Ascending aorta (tissue), 2 donors: ENCODE measurements around the gene NCOA7. TPM values are rescaled to one million over a fixed set of nuclear protein-coding genes. Genes with fewer than 3 reads are reported as not detected.

ENCODE experiments used
- DNase-seq, 2 donors: peaks; one replicate each; pipeline ENCODE4 v3.0.0-alpha.2; 2019; ENCODE audit warnings: low spot score in 2 of 2
- H3K27ac ChIP-seq, 2 donors: fragments of 200-600 bp; sonication (generic); one replicate each; pipeline ENCODE4 v1.5.1; 2016 to 2017; ENCODE audit warnings: mild to moderate bottlenecking in 1 of 2
- H3K27me3 ChIP-seq: fragments of 200-600 bp; sonication (generic); one replicate; pipeline ENCODE4 v1.5.1; 2017
- H3K36me3 ChIP-seq, 2 donors: fragments of 200-600 bp; sonication (generic); one replicate each; pipeline ENCODE4 v1.5.1; 2016
- H3K4me1 ChIP-seq, 2 donors: fragments of 200-600 bp; sonication (generic); one replicate each; pipeline ENCODE4 v1.5.1; 2016 to 2017; ENCODE audit warnings: mild to moderate bottlenecking in 1 of 2
- H3K4me3 ChIP-seq, 2 donors: fragments of 200-600 bp; sonication (generic); one replicate each; pipeline ENCODE4 v1.5.1; 2016 to 2017; ENCODE audit warnings: mild to moderate bottlenecking in 1 of 2
- H3K9me3 ChIP-seq, 2 donors: fragments of 200-600 bp; sonication (generic); one replicate each; pipeline ENCODE4 v1.5.1; 2016
- intact Hi-C: fragments of 100-400 bp; cut with DNase I; formaldehyde crosslinking; loops from one replicate; pipeline ENCODE4 v1.15.1; 2023
- total RNA-seq: library from RNA; depleted of rRNA; stranded (reverse); fragments of >200 nt; gene quantifications from one replicate; pipeline ENCODE4 v1.1.0, GENCODE V29; 2016
- TF ChIP-seq, protein P1 (sequence below), 3 experiments: fragments of 200-600 bp in 2 of 3; fragments of 450-650 bp in 1 of 3; sonication (generic) in 2 of 3; IDR thresholded peaks; one replicate each; pipeline ENCODE4 v1.5.1; 2016 to 2019; ENCODE audit warnings: antibody characterized with exemption in 3 of 3, mild to moderate bottlenecking in 1 of 3, moderate library complexity in 1 of 3

The NCOA7 gene
- total RNA-seq, 1 donor from 2014 or later: 37.4 TPM

DNA sequence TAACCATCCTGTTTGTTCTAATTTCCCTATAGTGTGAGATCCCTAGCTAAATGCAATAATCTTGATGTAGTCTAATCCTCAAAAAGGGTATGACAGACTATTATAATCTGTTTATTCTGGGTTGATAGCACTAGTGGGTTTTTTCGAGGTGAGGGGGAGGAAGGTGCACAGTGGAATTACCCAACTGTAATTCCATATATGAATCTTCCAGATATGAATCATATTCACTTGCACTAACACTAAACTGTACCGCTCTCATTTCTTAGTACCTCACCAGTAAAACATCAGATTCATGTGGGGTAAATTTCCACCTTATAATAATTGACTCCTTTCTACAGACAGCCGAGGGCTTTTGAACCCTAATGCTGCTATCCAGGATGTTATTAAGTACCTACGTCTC lies 16.5 kb downstream of the NCOA7 start:
- H3K27ac ChIP-seq: no peak overlapping the region
- H3K4me3 ChIP-seq: no peak overlapping the region
- intact Hi-C loops: no loop called here
- TF ChIP-seq, protein P1, sequence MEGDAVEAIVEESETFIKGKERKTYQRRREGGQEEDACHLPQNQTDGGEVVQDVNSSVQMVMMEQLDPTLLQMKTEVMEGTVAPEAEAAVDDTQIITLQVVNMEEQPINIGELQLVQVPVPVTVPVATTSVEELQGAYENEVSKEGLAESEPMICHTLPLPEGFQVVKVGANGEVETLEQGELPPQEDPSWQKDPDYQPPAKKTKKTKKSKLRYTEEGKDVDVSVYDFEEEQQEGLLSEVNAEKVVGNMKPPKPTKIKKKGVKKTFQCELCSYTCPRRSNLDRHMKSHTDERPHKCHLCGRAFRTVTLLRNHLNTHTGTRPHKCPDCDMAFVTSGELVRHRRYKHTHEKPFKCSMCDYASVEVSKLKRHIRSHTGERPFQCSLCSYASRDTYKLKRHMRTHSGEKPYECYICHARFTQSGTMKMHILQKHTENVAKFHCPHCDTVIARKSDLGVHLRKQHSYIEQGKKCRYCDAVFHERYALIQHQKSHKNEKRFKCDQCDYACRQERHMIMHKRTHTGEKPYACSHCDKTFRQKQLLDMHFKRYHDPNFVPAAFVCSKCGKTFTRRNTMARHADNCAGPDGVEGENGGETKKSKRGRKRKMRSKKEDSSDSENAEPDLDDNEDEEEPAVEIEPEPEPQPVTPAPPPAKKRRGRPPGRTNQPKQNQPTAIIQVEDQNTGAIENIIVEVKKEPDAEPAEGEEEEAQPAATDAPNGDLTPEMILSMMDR (IDR thresholded peaks at IDR 0.05): no peak
- H3K9me3 ChIP-seq: no peaks in the 10 kb centered on the region
- H3K4me1 ChIP-seq: peaks cover 0 to 14% of the 10 kb centered on the region in 2 donors
- DNase-seq: no peak
- H3K36me3 ChIP-seq: no peaks in the 10 kb centered on the region
- H3K27me3 ChIP-seq: no peaks in the 10 kb centered on the region

DNA sequence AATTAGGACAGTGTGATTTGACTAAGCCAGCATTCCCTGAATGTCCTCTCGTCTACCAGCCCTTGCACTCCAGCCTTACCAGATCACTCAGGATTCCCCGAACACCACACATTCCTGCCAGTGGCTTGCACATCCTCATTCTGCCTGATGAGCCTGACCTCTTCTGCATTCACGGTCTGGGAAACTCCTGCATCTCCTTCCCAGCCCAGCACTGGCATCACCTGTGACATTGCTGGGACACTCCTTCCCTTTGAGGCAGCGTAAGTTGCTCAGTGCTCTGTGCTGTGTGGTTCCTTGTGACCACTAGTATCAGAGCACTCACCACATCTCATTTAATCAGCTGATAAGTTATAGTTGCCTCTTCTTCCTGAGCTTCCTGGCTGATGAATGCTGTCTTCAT lies 17.3 kb downstream of the NCOA7 start:
- TF ChIP-seq, protein P1 (IDR thresholded peaks at IDR 0.05): no peak
- no peaks in the 10 kb centered on the region for H3K36me3 ChIP-seq
- H3K9me3 ChIP-seq: no peaks in the 10 kb centered on the region
- no peak for DNase-seq
- H3K27ac ChIP-seq: no peak overlapping the region
- intact Hi-C loops: no loop called here
- H3K4me3 ChIP-seq: no peak overlapping the region
- H3K4me1 ChIP-seq: peaks cover 0 to 9% of the 10 kb centered on the region in 2 donors
- H3K27me3 ChIP-seq: no peaks in the 10 kb centered on the region

DNA sequence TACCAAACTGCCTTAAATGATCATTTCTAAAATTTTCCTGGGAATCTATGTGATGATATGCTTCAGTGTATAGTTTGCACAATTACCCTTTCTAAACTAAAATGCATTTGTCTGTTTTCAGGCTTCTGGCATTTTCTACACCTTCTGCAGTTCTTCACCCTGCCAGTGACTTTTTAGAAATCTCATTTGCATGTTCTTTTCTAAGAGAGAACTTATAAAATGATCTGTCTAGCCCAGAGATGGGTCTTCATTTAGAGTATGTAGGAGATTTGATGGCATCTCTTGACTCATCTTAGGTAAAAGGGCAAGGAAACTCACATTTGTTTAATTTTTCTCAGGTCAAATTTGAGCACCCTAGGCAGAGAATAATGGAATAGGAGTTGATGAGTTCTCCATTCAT lies 17.8 kb downstream of the NCOA7 start:
- intact Hi-C loops: no loop called here
- H3K27ac ChIP-seq: no peak overlapping the region
- no peak overlapping the region for H3K4me3 ChIP-seq
- no peaks in the 10 kb centered on the region for H3K36me3 ChIP-seq
- H3K4me1 ChIP-seq: peaks cover 0 to 7% of the 10 kb centered on the region in 2 donors
- no peaks in the 10 kb centered on the region for H3K27me3 ChIP-seq
- no peak for DNase-seq
- TF ChIP-seq, protein P1 (IDR thresholded peaks at IDR 0.05): no peak
- H3K9me3 ChIP-seq: no peaks in the 10 kb centered on the region

DNA sequence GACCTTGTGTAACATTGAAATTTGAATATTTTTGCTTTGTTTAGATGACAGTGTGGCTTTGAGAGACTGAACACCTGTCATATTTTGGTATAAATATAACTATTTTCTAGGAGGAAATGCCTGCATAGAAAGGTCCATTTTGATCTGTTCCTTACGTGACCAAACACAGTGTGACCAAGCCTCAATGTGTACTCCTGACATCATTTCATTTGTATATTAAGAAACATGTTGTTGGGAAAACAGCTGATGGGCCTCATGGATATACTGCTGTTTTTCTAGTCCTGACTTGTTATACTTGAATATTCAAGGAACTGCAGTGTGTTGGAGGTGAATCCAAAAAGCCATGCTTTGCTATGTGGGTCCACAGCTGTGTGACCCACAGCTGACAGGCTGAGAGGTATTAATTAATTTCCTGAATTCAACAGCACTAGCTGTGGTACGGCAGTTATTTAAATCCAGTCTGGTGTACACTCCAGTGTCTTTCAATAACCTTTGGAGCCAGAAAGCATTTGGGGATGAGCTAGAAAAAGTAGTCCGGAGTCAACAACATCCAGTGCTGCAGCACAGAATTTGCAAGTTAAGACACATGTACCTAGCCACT lies 18.9 kb downstream of the NCOA7 start:
- no peak for DNase-seq
- H3K4me1 ChIP-seq: peaks cover 0 to 6% of the 10 kb centered on the region in 2 donors
- TF ChIP-seq, protein P1 (IDR thresholded peaks at IDR 0.05): no peak

DNA sequence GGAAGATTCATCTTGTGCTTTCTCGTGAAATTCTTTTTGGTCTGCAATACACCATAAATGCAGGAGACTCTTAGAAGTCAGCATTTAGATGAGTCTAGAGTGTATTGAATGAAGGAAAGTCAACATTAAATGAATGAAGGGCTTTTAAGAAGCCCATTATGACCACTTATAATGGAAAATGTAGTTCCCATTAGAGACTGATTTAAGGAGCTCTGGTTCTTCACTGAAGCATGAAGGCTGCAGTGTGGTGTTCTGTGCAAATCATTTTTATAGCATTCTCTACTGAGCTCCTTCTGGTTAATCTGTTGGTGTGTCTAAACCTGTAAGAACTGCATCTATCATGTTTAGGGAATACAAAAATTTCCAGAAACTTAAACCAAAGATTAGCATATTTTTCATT lies 19.7 kb downstream of the NCOA7 start:
- intact Hi-C loops: no loop called here
- no peak overlapping the region for H3K4me3 ChIP-seq
- DNase-seq: no peak
- H3K36me3 ChIP-seq: no peaks in the 10 kb centered on the region
- H3K4me1 ChIP-seq: peaks cover 0 to 10% of the 10 kb centered on the region in 2 donors
- no peaks in the 10 kb centered on the region for H3K27me3 ChIP-seq
- no peak overlapping the region for H3K27ac ChIP-seq
- TF ChIP-seq, protein P1 (IDR thresholded peaks at IDR 0.05): no peak
- H3K9me3 ChIP-seq: no peaks in the 10 kb centered on the region

More for the DNA sequence above, 18.9 kb downstream of the NCOA7 start:
- intact Hi-C loops: no loop called here
- Histone ChIP-seq H3K9me3 (no peaks in the 10 kb centered on the region), H3K4me3 (no peak overlapping the region), H3K27ac (no peak overlapping the region), H3K27me3 (no peaks in the 10 kb centered on the region), H3K36me3 (no peaks in the 10 kb centered on the region)

DNA sequence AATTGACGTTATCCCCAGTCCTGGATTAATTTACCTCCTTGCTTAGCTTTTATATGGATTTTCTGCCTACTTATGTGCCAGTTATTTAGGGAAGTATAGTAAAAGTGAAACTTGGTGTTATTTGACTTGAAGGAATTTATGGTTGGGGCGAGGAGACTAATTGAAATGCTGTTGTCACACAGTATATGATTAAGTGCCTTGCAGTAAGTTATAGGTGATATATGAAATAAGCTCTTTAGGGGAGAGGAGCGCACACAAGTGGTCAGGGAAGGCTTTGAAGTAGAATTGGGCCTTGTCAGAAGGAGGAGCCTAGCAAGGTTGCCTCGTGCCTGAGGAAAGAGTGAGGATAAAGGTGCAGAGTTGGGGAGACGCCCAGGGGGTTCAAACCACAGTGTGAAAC lies 20.5 kb downstream of the NCOA7 start:
- no peak overlapping the region for H3K4me3 ChIP-seq
- H3K9me3 ChIP-seq: no peaks in the 10 kb centered on the region
- TF ChIP-seq, protein P1 (IDR thresholded peaks at IDR 0.05): no peak
- H3K36me3 ChIP-seq: no peaks in the 10 kb centered on the region
- H3K4me1 ChIP-seq: peaks cover 0 to 16% of the 10 kb centered on the region in 2 donors
- DNase-seq: no peak
- H3K27ac ChIP-seq: no peak overlapping the region
- intact Hi-C loops: no loop called here
- H3K27me3 ChIP-seq: no peaks in the 10 kb centered on the region
